ENCODE data around the gene SLC51B.

DNA sequence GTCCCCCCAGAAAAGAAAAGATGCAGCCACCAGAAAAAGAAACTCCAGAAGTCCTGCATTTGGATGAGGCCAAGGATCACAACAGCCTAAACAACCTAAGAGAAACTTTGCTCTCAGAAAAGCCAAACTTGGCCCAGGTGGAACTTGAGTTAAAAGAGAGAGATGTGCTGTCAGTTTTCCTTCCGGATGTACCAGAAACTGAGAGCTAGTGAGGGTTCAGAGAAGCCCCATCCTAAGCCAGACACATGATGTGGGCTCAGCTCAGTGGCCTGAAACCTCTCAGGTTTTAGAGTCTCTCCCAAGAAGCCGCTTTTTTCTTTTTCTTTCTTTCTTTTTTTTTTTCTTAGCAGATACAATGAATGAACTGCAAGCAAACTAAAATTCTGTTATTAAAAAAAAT, 7.8 kb downstream of the SLC51B start:
- TF ChIP-seq, protein P1, sequence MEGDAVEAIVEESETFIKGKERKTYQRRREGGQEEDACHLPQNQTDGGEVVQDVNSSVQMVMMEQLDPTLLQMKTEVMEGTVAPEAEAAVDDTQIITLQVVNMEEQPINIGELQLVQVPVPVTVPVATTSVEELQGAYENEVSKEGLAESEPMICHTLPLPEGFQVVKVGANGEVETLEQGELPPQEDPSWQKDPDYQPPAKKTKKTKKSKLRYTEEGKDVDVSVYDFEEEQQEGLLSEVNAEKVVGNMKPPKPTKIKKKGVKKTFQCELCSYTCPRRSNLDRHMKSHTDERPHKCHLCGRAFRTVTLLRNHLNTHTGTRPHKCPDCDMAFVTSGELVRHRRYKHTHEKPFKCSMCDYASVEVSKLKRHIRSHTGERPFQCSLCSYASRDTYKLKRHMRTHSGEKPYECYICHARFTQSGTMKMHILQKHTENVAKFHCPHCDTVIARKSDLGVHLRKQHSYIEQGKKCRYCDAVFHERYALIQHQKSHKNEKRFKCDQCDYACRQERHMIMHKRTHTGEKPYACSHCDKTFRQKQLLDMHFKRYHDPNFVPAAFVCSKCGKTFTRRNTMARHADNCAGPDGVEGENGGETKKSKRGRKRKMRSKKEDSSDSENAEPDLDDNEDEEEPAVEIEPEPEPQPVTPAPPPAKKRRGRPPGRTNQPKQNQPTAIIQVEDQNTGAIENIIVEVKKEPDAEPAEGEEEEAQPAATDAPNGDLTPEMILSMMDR (conservative IDR thresholded peaks at IDR 0.05; ENCODE audit: low read length) = no peak
- TF ChIP-seq EZH2phosphoT487 (IDR thresholded peaks at IDR 0.05; ENCODE audit: borderline replicate concordance) = no peak
